MM.1S (cell line): ENCODE results near the gene BGN.

ENCODE experiments used
- CTCF ChIP-seq: fragments of 300-600 bp; sonication (generic); IDR thresholded peaks from 2 replicates; pipeline ENCODE4 v1.5.1; 2016; ENCODE audit warnings: antibody characterized with exemption, low read length, mixed read lengths
- EZH2 ChIP-seq: fragments of 300-600 bp; sonication (generic); optimal IDR thresholded peaks from 2 replicates; pipeline ENCODE3; 2017; ENCODE audit warnings: low read depth, mild to moderate bottlenecking, antibody characterized with exemption, low read length, mixed read lengths

GRCh38 chrX:153549807-153550206 lies 55.0 kb downstream of the BGN start:
- no peak for TF ChIP-seq CTCF
- no peak for TF ChIP-seq EZH2
